ENCODE data around the gene HPSE2.

Gene HPSE2

GRCh38 chr10:98488669-98489430, 746.8 kb downstream of the HPSE2 start:
- no peak overlapping the region for H3K27ac ChIP-seq
- TF ChIP-seq, protein P1, sequence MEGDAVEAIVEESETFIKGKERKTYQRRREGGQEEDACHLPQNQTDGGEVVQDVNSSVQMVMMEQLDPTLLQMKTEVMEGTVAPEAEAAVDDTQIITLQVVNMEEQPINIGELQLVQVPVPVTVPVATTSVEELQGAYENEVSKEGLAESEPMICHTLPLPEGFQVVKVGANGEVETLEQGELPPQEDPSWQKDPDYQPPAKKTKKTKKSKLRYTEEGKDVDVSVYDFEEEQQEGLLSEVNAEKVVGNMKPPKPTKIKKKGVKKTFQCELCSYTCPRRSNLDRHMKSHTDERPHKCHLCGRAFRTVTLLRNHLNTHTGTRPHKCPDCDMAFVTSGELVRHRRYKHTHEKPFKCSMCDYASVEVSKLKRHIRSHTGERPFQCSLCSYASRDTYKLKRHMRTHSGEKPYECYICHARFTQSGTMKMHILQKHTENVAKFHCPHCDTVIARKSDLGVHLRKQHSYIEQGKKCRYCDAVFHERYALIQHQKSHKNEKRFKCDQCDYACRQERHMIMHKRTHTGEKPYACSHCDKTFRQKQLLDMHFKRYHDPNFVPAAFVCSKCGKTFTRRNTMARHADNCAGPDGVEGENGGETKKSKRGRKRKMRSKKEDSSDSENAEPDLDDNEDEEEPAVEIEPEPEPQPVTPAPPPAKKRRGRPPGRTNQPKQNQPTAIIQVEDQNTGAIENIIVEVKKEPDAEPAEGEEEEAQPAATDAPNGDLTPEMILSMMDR (conservative IDR thresholded peaks at IDR 0.05) = no peak

- TF ChIP-seq, protein P1 (conservative IDR thresholded peaks at IDR 0.05) = no peak
- no peak overlapping the region for H3K27ac ChIP-seq
Observed at GRCh38 chr10:98487649-98488048, 748.0 kb downstream of the HPSE2 start.

DNA sequence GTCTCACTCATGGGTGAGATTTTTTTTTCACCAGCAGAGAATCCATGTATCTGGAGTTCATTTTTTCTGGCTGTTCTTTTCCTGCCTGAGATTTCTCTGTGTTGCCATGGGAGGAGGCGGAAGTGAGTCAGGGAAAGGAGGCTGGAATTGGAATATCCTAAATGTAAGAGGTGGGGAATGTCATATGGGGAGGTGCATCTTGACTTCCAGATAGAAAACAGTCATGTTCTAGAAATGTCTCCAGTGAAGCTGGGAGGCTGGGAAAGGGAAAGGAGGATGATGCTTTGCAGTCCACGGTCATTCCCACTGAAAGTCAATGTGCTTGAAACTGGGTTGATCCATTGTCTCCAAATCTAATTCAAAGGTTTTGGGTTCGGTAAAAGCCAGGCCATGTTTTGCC, 749.2 kb downstream of the HPSE2 start:
- no peak overlapping the region for H3K27ac ChIP-seq
- TF ChIP-seq, protein P1 (conservative IDR thresholded peaks at IDR 0.05) = no peak

GRCh38 chr10:98485959-98486358, 749.7 kb downstream of the HPSE2 start:
- H3K27ac ChIP-seq = no peak overlapping the region
- TF ChIP-seq, protein P1 (conservative IDR thresholded peaks at IDR 0.05) = no peak

DNA sequence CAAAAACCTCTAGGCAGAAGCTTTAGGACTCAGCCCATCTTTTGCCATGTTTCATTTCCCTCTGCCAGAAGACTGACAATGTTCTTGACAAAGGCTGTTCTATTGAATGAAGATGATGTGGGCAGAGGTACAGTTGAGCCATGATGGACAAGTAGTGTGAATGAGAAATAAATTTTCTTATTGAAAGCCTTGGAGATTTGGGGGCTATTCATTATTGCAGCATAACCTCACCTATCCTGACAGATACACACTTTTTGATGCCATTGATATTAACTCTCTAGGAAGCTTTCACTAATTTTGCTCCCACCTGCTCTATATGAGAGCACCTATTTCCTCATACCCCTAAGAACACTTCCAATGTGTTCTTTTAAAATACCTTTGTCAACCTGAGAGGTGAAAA, 752.0 kb downstream of the HPSE2 start:
- no peak overlapping the region for H3K27ac ChIP-seq
- TF ChIP-seq, protein P1 (conservative IDR thresholded peaks at IDR 0.05) = no peak

DNA sequence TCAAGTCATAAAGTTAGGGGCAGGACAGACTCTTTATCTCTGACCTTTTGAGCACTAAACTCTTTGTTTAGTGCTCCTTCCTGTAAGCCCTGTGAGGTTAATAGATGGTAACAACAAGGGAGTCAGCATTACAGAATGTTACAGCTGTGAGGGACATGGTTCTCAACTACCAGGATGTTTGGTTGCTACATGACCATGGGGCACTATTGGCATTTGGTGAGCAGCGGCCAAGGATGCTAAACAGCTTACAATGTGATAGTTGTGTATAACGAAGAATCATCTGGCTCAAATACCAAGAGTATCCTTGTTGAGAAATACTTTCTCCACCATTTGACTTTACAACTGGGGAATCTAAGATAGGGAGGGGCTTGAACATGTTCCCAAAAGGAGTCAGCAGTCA, 753.6 kb downstream of the HPSE2 start:
- TF ChIP-seq, protein P1 (conservative IDR thresholded peaks at IDR 0.05) = no peak
- no peak overlapping the region for H3K27ac ChIP-seq

DNA sequence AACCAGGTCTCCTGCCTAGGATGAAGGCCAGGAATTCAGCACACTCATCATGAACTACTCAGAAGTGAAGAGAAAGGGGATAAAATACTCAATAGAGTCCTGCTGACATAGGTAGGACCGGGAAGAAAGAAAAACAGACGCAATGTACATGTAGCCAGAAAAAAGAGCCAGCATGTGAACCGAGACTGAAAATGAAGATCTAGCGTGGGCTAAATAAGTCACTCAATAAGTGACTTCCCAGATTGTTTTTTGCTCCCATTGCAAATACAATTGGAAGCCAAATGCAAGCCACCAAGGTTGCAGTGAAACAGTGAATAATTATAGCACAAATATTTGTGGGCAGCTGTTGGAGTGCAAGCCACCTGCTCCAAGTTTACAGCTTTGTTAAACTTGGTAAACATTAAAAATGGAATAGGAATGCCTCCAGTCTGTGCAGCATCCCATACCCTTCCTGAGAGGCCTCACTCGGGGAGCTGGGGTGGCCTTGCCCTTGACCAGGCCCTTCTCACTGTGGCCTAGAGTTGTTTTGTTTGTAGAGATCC, 754.2 kb downstream of the HPSE2 start:
- TF ChIP-seq, protein P1 (conservative IDR thresholded peaks at IDR 0.05) = no peak
- H3K27ac ChIP-seq = no peak overlapping the region

All from VCaP (cell line).